PC-3 (cell line): Measurements from ENCODE around the gene SDS.

Experiments used
- EZH2 ChIP-seq: fragments of 300-600 bp; sonication (generic); IDR thresholded peaks from one replicate; pipeline ENCODE4 v1.6.1; 2017; ENCODE audit warnings: antibody characterized with exemption, mild to moderate bottlenecking, low read length; ENCODE audit not compliant: unreplicated experiment
- EZH2phosphoT487 ChIP-seq: fragments of 300-600 bp; sonication (generic); IDR thresholded peaks from 2 replicates; pipeline ENCODE4 v1.6.1; 2018; ENCODE audit warnings: mild to moderate bottlenecking, antibody characterized with exemption, low read length, borderline replicate concordance
- TF ChIP-seq, protein P1 (sequence below): fragments of 300-600 bp; sonication (generic); conservative IDR thresholded peaks from 2 replicates; pipeline ENCODE4 v1.5.1; 2017; ENCODE audit warnings: antibody characterized with exemption, low read depth, mild to moderate bottlenecking, low read length

GRCh38 chr12:113445544-113446171 lies 42.0 kb upstream of the SDS start:
- TF ChIP-seq, protein P1, sequence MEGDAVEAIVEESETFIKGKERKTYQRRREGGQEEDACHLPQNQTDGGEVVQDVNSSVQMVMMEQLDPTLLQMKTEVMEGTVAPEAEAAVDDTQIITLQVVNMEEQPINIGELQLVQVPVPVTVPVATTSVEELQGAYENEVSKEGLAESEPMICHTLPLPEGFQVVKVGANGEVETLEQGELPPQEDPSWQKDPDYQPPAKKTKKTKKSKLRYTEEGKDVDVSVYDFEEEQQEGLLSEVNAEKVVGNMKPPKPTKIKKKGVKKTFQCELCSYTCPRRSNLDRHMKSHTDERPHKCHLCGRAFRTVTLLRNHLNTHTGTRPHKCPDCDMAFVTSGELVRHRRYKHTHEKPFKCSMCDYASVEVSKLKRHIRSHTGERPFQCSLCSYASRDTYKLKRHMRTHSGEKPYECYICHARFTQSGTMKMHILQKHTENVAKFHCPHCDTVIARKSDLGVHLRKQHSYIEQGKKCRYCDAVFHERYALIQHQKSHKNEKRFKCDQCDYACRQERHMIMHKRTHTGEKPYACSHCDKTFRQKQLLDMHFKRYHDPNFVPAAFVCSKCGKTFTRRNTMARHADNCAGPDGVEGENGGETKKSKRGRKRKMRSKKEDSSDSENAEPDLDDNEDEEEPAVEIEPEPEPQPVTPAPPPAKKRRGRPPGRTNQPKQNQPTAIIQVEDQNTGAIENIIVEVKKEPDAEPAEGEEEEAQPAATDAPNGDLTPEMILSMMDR = no peak
- TF ChIP-seq EZH2 (no peak), EZH2phosphoT487 (no peak)
